GM19452 (cell line): Measurements from ENCODE around the gene DCLK1.

ENCODE experiments used
- ATAC-seq: cut with Tn5 transposase; IDR thresholded peaks from one replicate; pipeline ENCODE4 v1.9.1; 2021; ENCODE audit not compliant: unreplicated experiment

DCLK1 gene

DNA sequence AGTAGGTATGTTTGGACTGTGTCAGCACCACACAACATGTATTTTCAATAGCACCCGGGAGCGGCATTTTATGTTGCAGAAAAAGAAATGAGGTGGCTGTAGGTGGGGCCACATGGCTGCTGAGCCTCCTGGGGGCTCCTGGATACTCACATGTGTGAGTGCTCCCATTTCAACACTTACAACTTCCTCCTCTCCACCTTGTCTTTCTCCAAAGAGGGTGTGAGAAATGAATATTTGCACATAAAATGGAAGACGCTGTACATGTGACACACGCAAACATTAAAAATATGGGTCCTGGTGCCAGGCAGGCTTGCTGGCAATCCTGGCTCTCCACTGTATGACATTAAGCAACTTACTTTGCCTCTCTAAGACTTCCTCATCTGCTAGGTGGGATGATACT is 222.1 kb downstream of the DCLK1 start:
- no peak for ATAC-seq

DNA sequence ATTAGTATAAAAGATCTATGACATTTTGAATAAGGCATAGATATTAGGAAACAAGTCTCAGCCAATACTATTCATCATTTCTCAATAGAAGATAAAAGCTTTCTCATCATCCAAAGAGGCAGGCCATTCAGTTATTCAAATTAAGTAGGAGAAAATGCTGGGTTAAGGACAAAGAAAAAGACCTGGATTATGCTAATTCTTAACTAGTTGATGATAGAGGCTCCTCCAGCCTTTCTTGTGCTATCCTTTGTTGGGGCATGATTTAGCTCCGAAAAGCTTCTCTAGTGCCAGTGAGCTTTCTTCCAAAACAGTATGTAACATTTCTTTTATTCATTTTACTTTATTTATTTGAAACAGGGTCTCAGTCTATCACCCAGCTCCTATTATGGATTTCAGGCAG is 223.0 kb downstream of the DCLK1 start:
- ATAC-seq, result no peak

DNA sequence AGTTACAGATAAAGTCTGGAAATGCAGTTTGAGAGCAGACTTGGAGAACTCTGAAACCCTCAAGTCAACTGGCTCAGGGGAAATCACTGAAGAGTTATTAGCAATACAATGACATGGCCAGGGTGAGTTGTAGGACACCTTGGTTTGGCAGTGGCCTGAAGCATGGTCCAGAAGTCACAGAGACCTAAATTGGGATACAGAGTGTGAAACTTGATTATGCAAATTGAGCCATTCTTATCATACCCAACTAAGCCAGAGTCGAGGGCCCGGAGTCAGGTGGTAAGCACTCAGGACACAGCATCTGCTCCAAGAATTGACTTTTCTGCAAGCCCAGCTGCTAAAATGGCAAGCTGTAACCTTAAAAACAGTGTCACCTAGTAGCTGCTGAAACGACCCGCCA is 224.5 kb downstream of the DCLK1 start:
- no peak for ATAC-seq

DNA sequence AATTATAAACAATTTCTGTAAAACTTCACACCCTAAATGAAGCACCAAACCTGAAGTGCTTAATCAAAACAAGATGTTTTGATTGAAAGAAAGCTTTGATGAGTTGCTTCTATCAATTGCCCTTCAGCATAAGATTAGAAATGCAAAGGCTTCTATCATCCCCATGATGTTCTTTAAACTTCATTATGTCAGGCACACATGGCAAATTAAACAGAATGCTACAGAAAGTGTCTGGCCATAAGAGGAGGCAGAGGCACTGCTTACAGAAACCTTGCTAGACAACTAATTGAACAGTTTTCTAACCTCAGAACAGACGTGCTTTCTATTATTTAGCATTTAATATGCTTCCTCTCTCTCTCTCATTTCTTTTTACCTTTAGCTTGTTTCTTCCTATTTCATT is 228.1 kb downstream of the DCLK1 start:
- no peak for ATAC-seq

DNA sequence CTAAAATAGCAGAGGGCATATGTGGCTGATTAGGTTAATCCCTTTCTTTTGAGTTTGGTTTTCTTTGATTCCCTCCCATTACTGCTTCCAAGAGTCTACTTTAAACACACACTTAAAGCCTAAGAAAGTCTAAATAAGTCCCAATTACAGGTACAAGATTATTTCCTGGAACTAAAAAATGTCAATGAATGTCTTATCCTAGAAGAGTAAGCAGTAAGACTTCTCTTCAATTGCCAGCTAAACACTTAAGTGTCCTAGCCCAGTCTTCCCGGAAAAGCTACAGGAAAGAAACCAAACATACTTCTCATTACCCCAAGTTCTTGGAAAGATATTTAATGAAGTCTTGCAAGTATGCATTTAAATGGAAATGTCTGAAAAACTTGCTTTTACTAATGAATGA is 233.1 kb downstream of the DCLK1 start:
- ATAC-seq, result no peak

DNA sequence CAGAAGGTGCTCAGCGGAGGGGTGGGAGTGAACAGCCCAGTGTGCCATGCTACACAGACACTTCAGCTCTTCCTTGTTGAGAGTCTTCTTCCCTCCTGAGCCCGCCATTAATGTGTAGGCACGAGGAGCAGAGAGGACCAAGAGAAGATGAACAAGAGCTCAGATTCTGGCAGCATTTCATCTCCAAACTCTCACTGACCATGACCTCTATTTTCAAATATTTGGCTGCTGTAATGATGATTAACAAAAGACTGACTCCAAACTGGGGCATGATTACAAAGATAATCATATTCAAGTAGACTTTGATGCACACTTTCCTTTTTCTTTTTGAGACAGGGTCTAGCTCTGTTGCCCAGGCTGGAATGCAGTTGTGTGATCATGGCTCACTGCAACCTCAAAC is 236.5 kb downstream of the DCLK1 start:
- ATAC-seq, result no peak

DNA sequence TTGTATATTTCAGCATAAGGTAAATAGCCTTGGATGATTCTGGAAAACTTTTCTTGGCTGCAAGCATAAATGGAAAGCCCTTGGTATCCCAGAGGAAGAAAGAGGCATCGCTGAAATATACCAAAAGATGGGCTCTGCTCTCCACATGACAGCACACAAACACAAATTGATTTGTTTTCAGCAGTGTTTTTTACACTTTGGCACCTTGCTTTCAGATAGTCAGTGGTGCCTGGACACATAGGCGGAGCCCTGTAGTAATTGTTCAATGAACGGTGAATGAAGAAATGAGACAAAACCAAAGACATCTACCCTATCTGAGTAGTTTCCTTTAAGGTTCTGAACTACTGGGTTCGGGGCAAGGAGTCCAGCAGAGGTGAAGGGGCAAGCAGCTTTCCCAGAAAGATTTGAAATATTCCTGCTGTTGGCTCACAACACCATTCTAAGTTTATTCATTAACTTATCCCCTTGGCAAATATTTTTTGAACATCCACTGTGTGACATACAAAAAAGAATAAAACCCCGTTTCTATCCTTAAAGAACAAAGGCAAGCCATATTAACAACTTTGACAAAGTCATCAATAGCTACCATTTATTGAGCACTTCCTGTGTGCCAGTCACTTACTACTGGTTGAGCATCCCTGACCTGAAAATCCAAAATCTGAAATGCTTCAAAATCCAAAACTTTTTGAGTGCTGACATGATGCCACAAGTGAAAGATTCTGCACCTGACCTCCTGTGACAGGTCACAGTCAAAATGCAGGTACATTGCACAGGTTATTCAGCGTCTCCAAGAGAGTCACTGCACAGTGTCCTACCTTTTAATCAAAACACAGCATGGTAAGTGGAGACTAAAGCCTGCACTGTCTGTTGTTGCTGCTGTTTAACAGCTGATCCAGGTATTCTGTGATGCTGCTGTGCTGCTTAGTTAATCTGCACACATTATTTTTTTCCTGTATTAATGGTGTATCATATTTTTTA is 238.1 kb downstream of the DCLK1 start:
- ATAC-seq, result no peak

DNA sequence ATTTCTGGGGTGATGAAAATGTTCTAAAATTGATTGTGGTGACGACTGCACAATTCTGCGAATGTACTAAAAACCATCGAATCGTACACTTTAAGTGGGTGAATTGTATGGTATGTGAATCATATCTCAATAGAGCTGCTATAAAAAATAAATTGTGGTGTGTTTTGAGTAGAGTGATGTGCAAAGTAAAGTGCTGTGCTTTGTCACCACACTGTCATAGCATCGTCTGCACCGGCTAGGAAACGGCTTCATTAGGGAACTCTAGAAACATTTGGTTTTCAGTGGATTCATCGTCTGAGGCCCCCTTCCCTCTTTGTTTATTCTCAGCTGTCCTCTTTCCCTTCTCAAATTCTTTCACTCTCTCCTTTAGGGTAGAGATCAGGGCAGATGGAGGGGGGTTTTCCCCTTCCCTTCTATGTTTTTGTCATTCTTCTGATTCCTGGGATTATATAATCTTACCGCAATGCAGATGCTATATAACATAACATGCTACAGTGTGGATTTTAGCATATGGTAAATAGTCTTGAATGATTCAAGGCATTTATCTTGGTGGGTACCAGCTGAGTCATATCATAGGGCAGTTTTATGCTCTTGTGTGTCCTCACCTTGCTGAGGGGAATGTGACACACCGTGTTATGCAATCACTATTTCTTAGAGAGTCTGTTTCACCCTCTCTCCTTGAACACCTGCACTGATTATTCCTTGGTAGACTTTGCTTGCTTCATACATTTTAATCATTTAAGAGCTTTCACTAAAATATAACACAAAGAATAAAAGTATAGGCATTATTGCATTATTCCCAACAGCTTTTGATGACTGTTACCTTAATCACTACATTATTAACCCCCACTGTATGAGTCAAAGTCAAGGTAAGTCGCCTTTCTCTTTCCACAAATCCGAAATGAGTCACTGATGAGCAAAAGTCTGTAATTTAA is 239.4 kb downstream of the DCLK1 start:
- ATAC-seq, result no peak

DNA sequence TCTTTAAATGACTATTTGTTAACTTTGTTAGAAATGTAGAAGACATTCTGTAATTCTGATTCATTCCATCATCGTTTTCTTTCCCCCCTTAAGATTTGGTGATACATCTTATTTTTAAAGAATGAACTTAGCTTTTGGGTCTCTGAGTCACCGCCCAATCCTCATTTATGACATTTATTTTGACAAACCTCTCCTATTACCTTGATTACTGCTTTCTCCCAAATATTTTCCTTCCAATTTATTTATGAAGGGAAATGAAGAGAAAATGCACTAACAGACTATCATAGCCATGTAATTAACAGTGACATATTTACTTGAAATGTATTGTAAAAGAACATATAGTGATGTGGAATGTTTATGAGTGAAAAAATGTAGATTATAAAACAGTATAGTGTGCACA is 241.6 kb downstream of the DCLK1 start:
- no peak for ATAC-seq

DNA sequence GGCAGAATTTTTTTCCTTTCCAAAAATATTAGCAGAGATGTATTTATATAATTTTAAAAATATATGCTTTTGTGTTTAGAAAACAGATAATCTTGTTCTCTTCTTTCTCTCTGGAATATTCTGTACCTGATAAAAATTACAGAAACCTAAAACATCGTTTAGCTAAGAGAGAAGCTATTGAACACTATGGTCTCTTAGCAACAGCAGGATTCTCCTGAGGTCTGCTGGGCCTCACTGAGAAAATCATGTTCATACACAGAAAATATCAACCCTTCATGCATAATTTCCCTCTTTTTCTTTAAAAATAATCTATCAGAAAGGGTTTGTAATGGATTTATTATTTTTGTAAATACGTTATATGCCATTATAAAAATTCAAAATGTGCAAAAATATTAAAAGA is 242.2 kb downstream of the DCLK1 start:
- no peak for ATAC-seq

DNA sequence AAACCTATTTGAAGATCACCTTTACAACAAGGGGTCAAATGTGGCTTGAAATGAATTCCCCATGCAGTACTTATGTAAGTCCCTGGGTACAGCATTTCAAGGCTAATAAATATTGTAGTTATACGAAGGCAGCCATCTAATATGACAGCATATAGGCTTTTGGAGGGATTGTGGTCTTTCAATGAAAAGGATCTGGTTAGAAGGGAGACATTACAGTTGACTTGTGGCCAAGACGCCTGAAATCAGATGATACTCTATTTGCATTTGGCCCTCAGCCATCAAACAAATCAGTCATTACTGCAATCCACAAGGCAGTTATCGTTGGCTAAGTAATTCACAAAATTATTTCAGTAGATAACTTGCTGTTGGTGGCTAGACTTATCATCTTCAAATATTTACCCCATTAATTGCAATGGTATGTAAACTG is 242.7 kb downstream of the DCLK1 start:
- no peak for ATAC-seq

DNA sequence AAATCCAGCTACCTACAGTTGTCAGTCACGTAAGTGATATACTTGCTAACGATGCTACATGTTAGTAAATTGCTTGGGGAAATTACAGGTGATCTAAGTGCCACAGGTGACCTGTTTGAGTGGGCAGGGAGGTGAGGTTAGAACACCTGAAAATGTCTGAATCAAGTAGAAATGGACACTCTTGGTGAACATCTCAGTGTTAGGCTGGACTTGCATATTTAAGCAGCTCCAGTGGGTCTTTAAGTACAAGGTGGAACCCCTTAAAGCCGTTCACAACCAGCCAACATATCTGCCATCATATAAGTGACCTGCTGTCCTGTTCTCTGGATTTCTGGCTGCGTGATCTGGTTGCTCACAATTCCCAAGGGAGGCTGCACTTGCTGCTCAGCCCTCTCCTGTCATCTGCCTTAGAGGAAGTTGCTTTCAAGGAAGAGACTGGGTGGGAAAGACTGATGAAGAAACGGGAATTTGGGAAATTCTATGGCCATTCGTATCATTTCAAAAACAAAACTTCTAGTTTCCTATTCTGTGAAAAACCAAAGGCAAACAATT is 244.0 kb downstream of the DCLK1 start:
- no peak for ATAC-seq

DNA sequence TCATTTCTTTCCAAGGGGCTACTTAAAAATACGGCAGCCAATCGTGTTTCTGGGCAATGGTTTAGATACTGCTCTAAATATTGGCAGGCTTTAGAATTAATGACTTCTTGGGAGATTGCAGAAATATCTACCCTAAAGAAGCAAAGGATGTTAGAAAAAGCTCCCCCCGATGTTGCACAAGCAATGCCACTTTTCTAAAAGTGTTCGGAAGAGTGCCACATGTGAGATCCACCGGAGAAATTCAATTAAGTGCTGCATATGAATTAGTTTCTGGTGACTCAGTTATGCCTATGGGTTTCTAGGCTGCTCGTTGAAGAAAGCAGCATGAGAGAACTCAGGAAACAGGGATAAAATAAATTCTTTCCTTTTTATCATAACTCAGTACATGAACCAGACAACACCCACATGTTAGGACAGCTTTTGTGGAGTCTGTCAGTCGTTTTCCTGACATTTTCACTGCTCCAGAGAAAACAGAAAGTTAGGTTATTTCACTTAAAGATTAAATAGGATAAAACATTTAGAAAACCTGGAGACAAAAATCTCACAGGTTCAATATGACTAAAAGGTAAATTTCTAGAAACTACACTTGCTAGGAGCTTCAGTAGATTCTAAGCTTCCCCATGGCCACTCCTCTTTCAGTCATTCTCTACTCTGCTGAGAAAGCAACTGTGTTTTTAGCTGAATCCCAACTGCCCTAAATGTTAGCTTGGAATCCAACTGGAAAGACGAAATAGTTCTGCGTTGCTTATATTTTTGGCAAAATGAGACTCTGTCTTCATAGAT is 244.7 kb downstream of the DCLK1 start:
- ATAC-seq, result no peak

DNA sequence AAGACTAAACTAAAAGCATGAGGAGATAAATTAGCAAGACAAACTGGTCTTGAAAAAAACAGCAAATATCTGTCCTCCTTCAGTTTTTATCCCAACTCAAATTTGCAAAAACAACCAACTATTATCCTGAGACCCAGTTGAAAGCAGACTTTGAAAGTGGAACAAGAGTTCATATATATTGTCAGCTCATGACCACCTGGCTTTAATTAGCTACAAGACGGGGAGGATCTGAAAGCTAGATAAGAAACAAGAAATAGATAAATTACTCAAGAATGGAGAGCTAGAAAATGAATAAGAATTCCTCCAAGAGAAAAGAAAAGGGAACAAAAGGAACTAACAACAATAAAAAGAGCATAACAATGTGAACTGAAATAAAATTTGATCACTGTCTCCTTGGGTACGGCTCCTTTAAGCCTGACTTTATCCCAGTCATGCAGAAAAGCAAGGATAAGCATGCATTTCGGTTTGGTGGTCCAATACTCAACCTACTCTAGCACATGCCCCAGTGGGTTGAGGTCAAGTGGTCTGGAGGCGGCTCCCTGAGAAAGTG is 246.9 kb downstream of the DCLK1 start:
- no peak for ATAC-seq

DNA sequence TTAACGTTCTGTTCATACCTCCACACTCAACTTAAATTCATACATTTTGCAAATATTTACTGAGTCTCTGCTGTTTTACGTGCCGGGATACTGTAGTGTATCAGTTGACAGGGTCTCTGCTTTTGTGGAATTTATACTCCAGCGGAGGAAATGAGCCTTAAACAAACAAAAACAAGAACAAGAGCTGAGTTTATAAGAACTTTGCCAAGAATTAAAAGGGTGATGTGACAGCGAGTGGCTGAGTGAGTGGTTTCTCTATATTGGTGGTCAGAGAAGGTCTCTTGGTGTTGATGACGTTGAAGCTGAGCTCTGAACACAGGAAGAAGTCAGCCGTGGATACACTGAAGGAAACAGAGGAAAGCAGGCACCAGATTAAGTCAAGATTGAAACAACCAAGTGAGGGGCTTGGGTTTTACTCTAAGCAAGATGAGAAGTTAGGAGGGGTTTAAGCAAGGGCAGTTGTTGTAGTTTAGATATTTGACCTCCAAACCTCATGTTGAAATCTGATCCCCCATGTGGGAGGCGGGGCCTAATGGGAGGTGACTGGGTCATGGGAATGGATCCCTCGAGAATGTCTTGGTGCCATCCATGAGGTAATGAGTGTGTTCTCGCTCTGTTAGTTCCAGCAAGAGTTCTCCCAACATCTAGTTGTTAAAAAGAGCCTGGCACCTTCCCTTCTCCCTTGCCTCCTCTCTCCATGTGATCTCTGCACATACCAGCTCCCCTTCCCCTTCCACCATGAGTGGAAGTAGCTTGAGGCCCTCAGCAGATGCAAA is 248.3 kb downstream of the DCLK1 start:
- ATAC-seq, result no peak

DNA sequence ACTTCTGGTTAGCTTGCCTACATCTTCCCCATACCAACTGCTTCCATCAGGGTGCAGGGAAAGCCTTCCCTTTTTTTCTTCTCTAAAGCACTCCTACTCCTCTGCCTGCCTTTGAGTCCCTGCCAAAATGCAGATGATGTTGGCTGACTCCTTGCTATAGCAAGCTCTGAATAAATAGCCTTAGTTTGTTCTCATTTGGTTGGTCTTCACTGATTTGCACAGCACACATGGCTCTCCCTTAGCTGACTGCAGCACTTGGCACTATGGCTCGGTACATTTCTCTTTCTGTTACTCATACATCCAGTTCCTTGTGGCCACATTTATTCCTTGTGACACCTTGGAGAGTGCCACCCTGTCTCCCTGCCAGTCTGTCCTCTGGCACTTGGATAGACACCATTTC is 249.8 kb downstream of the DCLK1 start:
- no peak for ATAC-seq

DNA sequence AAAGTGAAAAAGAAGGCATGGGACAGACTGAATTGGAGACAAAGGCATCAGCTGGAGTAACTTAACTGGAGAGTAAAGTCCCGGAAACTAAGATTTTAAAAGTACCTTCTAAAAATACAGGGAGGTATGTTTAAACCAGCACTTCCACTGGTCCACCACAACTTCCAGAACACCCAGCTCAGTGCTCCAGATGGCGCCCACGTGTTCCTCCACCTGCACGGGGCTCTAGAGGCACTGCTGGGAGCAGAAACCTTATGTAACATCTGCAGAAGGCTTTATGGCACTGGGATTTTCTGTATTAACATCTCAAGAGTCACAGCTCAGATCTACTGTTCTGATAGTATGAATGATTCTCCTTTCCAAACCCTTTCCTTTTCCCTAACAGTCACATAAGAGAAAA is 252.1 kb downstream of the DCLK1 start:
- ATAC-seq, result no peak

DNA sequence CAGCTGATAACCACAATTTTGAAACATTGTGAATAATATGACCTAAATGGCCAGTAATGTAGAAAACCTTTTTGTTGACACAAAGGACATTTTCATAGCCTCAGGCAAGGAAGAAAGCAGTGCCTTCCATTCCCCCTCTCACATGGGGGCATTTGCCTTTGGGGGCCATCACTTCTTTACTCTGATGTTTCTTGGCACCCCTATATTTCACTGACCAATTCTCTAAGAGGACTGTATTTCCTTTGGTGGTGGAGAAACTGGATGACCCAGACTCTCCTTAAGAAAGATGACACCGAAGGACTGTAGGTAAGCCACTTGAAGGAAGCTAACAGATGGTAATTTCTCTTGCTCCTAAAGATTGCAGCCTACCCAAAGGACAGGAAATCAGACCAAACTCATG is 254.6 kb downstream of the DCLK1 start:
- ATAC-seq, result no peak

DNA sequence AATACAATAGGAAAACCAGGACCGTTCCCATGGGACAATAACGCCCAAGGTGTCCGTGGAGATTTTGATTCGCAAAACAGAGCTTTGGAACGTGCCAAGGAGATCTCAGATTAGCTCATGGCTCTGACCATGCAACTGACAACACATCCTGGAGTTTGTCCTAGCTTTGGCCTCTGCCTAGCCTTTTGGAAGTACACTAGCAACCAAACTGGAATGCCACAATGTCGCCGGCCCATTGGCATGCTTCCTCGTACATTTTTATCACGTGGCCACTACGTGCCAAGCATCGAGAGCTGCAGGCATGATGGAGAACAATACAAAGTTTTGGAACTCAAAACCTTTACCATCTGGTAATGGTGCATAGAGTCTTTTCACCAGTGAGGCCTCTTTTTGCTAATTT is 256.5 kb downstream of the DCLK1 start:
- ATAC-seq, result no peak

DNA sequence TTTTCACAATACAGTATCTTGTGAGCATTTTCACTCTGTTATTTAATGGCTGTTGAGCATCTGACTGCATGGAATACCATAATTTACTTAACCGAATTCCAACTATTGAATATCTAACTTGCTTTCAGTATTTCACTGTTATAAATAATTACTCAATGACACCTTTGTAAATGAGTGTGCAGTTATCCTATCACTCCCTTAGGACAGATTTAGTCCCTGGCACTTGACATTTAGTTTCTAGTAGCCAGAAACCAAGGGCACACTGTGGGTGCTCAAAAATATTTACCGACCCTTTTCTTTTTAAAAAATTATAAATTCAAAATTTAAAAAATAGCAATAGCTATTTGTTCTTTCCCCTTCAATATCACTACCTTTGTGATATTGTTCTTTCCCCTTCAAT is 258.8 kb downstream of the DCLK1 start:
- ATAC-seq, result no peak
